ENCODE data around the gene TMEM214. TPM values are rescaled to one million over a fixed set of nuclear protein-coding genes. Genes with fewer than 3 reads are reported as not detected.

The TMEM214 gene
- polyA plus RNA-seq, 1 donor (not counting 4 experiments of a cell fraction or from before 2014, with no cell fraction given): 38.0 TPM

DNA sequence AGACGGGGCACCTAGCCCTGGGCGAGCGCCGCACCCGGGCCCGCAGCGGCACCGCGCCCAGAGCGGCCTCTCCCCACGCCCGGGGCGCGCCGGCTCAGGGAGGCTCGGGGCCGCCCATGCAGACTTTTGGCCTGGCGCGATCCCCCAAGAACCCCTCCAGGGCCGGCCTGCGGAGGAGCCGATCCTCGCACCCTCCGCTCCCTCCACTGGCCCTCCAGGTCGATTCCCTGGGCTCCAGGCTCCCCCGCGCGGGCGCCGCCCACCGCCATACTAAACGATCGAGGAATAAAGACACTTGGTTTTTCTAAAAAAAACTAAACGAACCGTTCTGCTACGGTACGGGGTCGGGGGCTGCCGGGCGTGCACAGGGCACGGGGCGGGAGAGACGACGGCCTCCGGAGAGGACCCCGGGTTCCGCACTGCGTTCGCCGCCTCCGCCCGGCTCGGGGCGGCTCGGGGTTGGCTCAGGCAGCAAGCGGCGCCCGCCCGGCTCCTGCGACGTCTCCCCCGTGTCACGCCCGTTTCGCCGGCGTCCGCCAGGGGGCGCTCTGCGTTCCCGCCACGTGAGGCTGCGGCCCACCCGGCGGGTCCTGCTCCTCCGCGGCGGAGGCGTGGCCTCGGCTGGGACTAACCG lies 53.4 kb downstream of the TMEM214 start:
- H3K36me3 ChIP-seq (ENCODE audit: control insufficient read depth in 2 of 2, extremely low read depth in 1 of 2, insufficient read depth in 2 of 2, low read length in 2 of 2): no peaks in the 10 kb centered on the region
- H4K20me1 ChIP-seq (ENCODE audit: control insufficient read depth, extremely low read depth, insufficient read depth, low read length): no peaks in the 10 kb centered on the region
- H3K4me2 ChIP-seq (ENCODE audit: control insufficient read depth, extremely low read depth, insufficient read depth, low read depth, low read length): peak overlapping the region; percentile 79
- H3K9me1 ChIP-seq (ENCODE audit: control insufficient read depth, extremely low read depth, insufficient read depth, low read length): no peaks in the 10 kb centered on the region
- dilution Hi-C loops (cut with MboI; ENCODE audit: extremely low pct_ligation_motif_present, low sequenced_read_pairs): no loop called here
- no peaks in the 10 kb centered on the region for H3K79me2 ChIP-seq (ENCODE audit: control insufficient read depth, insufficient read depth, low read length)
- peak overlapping the region; percentile 43 for H3K27ac ChIP-seq (ENCODE audit: control insufficient read depth, insufficient read depth, low read length)
- no peaks in the 10 kb centered on the region for H3K27me3 ChIP-seq (ENCODE audit: control insufficient read depth, extremely low read depth, insufficient read depth, low read length)
- TF ChIP-seq EZH2 (IDR thresholded peaks at IDR 0.05; ENCODE audit: low read length) (no peak), CTCF (optimal IDR thresholded peaks at IDR 0.05 in 1 of 3, IDR thresholded peaks at IDR 0.05 in 1 of 3, conservative IDR thresholded peaks at IDR 0.05 in 1 of 3; ENCODE audit: extremely low read depth in 1 of 3, insufficient read depth in 2 of 3, low read length in 3 of 3) (peak; percentile 41 to 92 (median 78))
- H3K9me3 ChIP-seq (ENCODE audit: control insufficient read depth, low read depth, low read length): no peaks in the 10 kb centered on the region
- DNase-seq (ENCODE audit: low read depth, low spot score) (peak; percentile 41), FAIRE-seq (no peak)
- peak overlapping the region; percentile 51 for H2AFZ ChIP-seq (ENCODE audit: control insufficient read depth, low read length)
- peak overlapping the region; percentile 73 for H3K9ac ChIP-seq (ENCODE audit: control insufficient read depth, extremely low read depth, insufficient read depth, low read length)
- peak overlapping the region; percentile 55 to 85 (median 69) for H3K4me3 ChIP-seq (ENCODE audit: control insufficient read depth in 2 of 3, extremely low read depth in 1 of 3, insufficient read depth in 2 of 3, low read depth in 1 of 3, low read length in 3 of 3)
- peaks cover 17% of the 10 kb centered on the region for H3K4me1 ChIP-seq (ENCODE audit: control insufficient read depth, extremely low read depth, insufficient read depth, low read length)

DNA sequence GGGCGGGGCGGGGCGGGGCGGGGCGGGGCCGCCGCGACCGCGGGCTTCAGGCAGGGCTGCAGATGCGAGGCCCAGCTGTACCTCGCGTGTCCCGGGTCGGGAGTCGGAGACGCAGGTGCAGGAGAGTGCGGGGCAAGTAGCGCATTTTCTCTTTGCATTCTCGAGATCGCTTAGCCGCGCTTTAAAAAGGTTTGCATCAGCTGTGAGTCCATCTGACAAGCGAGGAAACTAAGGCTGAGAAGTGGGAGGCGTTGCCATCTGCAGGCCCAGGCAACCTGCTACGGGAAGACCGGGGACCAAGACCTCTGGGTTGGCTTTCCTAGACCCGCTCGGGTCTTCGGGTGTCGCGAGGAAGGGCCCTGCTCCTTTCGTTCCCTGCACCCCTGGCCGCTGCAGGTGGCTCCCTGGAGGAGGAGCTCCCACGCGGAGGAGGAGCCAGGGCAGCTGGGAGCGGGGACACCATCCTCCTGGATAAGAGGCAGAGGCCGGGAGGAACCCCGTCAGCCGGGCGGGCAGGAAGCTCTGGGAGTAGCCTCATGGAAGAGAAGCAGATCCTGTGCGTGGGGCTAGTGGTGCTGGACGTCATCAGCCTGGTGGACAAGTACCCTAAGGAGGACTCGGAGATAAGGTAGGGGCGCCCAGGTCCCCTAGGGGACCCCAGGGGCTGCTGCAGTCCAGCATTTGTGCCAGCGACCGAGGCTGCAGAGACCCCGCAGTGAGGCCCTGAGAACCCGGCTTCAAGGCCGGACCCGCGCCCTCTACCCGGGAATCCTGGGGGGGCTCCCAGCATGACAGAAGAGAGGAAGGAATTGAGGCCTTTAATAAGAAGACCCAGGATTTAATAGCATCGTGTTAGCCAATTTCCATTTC lies 54.2 kb downstream of the TMEM214 start, which contains the start of gene KHK:
Gene KHK, plus strand, starts transcription at position 49 of the 870 bp plus-strand sequence. Its CDS starts 488 bp downstream, at position 537.
- Histone ChIP-seq H3K27me3 (ENCODE audit: control insufficient read depth, extremely low read depth, insufficient read depth, low read length) (no peaks in the 10 kb centered on the region), H3K4me1 (ENCODE audit: control insufficient read depth, extremely low read depth, insufficient read depth, low read length) (peaks cover 10% of the 10 kb centered on the region), H3K9me3 (ENCODE audit: control insufficient read depth, low read depth, low read length) (no peaks in the 10 kb centered on the region), H4K20me1 (ENCODE audit: control insufficient read depth, extremely low read depth, insufficient read depth, low read length) (no peaks in the 10 kb centered on the region), H3K36me3 (ENCODE audit: control insufficient read depth in 2 of 2, extremely low read depth in 1 of 2, insufficient read depth in 2 of 2, low read length in 2 of 2) (no peaks in the 10 kb centered on the region), H3K79me2 (ENCODE audit: control insufficient read depth, insufficient read depth, low read length) (no peaks in the 10 kb centered on the region), H2AFZ (ENCODE audit: control insufficient read depth, low read length) (peak within 1 kb of the TSS; percentile 65), H3K4me3 (ENCODE audit: control insufficient read depth in 2 of 3, extremely low read depth in 1 of 3, insufficient read depth in 2 of 3, low read depth in 1 of 3, low read length in 3 of 3) (peak within 1 kb of the TSS; percentile 55 to 85 (median 69)), H3K9ac (ENCODE audit: control insufficient read depth, extremely low read depth, insufficient read depth, low read length) (peak within 1 kb of the TSS; percentile 73), H3K9me1 (ENCODE audit: control insufficient read depth, extremely low read depth, insufficient read depth, low read length) (no peaks in the 10 kb centered on the region), H3K4me2 (ENCODE audit: control insufficient read depth, extremely low read depth, insufficient read depth, low read depth, low read length) (peak within 1 kb of the TSS; percentile 94), H3K27ac (ENCODE audit: control insufficient read depth, insufficient read depth, low read length) (peak within 1 kb of the TSS; percentile 43)
- no peak for FAIRE-seq
- no peak for DNase-seq (ENCODE audit: low read depth, low spot score)
- dilution Hi-C loops (cut with MboI; ENCODE audit: extremely low pct_ligation_motif_present, low sequenced_read_pairs): no loop called here
- TF ChIP-seq EZH2 (IDR thresholded peaks at IDR 0.05; ENCODE audit: low read length) (no peak), CTCF (optimal IDR thresholded peaks at IDR 0.05 in 1 of 3, IDR thresholded peaks at IDR 0.05 in 1 of 3, conservative IDR thresholded peaks at IDR 0.05 in 1 of 3; ENCODE audit: extremely low read depth in 1 of 3, insufficient read depth in 2 of 3, low read length in 3 of 3) (no peak)
